Left lung (tissue), 10 donors: ENCODE data around the gene SARS2. TPM values are rescaled to one million over a fixed set of nuclear protein-coding genes. Genes with fewer than 3 reads are reported as not detected.

Experiments
- ATAC-seq: fragments of 200-7000 bp; cut with Tn5 transposase; one replicate; pipeline ENCODE4 v1.9.1; 2020; ENCODE audit warnings: moderate library complexity
- DNase-seq, 4 donors: peaks; one replicate each; pipeline ENCODE4 v3.0.0-alpha.2; 2013 to 2020
- H3K27ac ChIP-seq, 2 donors: fragments of 200-600 bp; sonication (generic) in 1 of 2; one replicate each; pipeline versions ENCODE4 v1.5.0 to v1.8.0; 2020 to 2021
- H3K27me3 ChIP-seq, 2 donors: fragments of 200-600 bp; sonication (generic) in 1 of 2; one replicate each; pipeline versions ENCODE4 v1.5.0 to v1.8.0; 2020 to 2021
- H3K36me3 ChIP-seq, 2 donors: fragments of 200-600 bp; sonication (generic) in 1 of 2; one replicate each; pipeline versions ENCODE4 v1.5.0 to v1.8.0; 2020 to 2021
- H3K4me1 ChIP-seq, 2 donors: fragments of 200-600 bp; one replicate each; pipeline ENCODE4 v1.8.0; 2021
- H3K4me3 ChIP-seq, 2 donors: fragments of 200-600 bp; sonication (generic) in 1 of 2; one replicate each; pipeline versions ENCODE4 v1.5.0 to v1.8.0; 2020 to 2021; ENCODE audit warnings: mild to moderate bottlenecking in 1 of 2
- H3K9me3 ChIP-seq, 2 donors: fragments of 200-600 bp; sonication (generic) in 1 of 2; one replicate each; pipeline versions ENCODE4 v1.5.0 to v1.8.0; 2020 to 2021
- CTCF ChIP-seq, 2 donors: fragments of 200-600 bp; sonication (generic) in 1 of 2; IDR thresholded peaks; one replicate each; pipeline versions ENCODE4 v1.5.0 to v1.8.0; 2021; ENCODE audit warnings: antibody characterized with exemption in 2 of 2
- intact Hi-C, 2 donors: fragments of 100-400 bp; cut with DNase I; formaldehyde crosslinking; loops; one replicate each; pipeline versions ENCODE4 v1.11.2 to v1.14.2; 2022
- polyA plus RNA-seq, 6 donors: library from polyadenylated mRNA; unstranded; fragments of 120-200 nt; gene quantifications; one replicate each; pipeline ENCODE4 v1.2.1, GENCODE V29; 2013; ENCODE audit not compliant: insufficient read length in 6 of 6
- total RNA-seq, 2 donors: library from RNA; stranded (reverse); fragmentation: NEBNext Ultra II Directional; extraction: Animal tissue kit (Norgen Biotek cat#: 25700); gene quantifications; one replicate each; pipeline ENCODE4 v1.2.1, GENCODE V29; 2021
- donor health status: DM: no; HTN: yes; CAD: no.
- donor health status: DM: no; HTN: no; CAD: no.

SARS2 gene
- total and polyA plus RNA-seq, 8 donors, result 15.4 to 43.8 (median 34.6) TPM

- no peaks in the 10 kb centered on the region for H3K27me3 ChIP-seq
- intact Hi-C loops, result no loop called here
- peak in 3 of 4 donors; percentile 76 to 97 (median 83) for DNase-seq
- ATAC-seq, result peak; percentile 96
- peak overlapping the region in 1 of 2 donors; percentile 53 for H3K27ac ChIP-seq
- peaks cover 5 to 27% of the 10 kb centered on the region in 2 donors for H3K4me1 ChIP-seq
- H3K36me3 ChIP-seq, result no peaks in the 10 kb centered on the region
- H3K4me3 ChIP-seq, result peak overlapping the region; percentile 41 to 49
- peak; percentile 79 to 89 for TF ChIP-seq CTCF (IDR thresholded peaks at IDR 0.05)
- H3K9me3 ChIP-seq, result no peaks in the 10 kb centered on the region
These were observed 60.5 kb downstream of the SARS2 start for GRCh38 chr19:38869836-38870607.

- DNase-seq (peak in 1 of 4 donors; percentile 81), ATAC-seq (peak; percentile 26)
- H3K4me3 ChIP-seq, result peak overlapping the region; percentile 41 to 49
- H3K36me3 ChIP-seq, result no peaks in the 10 kb centered on the region
- intact Hi-C loops, result no loop called here
- H3K27me3 ChIP-seq, result no peaks in the 10 kb centered on the region
- peak overlapping the region in 1 of 2 donors; percentile 53 for H3K27ac ChIP-seq
- peaks cover 5 to 35% of the 10 kb centered on the region in 2 donors for H3K4me1 ChIP-seq
- no peaks in the 10 kb centered on the region for H3K9me3 ChIP-seq
- TF ChIP-seq CTCF (IDR thresholded peaks at IDR 0.05), result no peak
These were observed 61.3 kb downstream of the SARS2 start for GRCh38 chr19:38869160-38869835.

- no peaks in the 10 kb centered on the region for H3K36me3 ChIP-seq
- no peak overlapping the region for H3K27ac ChIP-seq
- TF ChIP-seq CTCF (IDR thresholded peaks at IDR 0.05), result no peak
- intact Hi-C loops, result no loop called here
- no peaks in the 10 kb centered on the region for H3K27me3 ChIP-seq
- no peak for ATAC-seq
- H3K4me1 ChIP-seq, result peaks cover 5 to 39% of the 10 kb centered on the region in 2 donors
- H3K4me3 ChIP-seq, result no peak overlapping the region
- no peak for DNase-seq
- H3K9me3 ChIP-seq, result no peaks in the 10 kb centered on the region
These were observed 62.0 kb downstream of the SARS2 start for GRCh38 chr19:38868551-38868950.

- no peak for TF ChIP-seq CTCF (IDR thresholded peaks at IDR 0.05)
- no peaks in the 10 kb centered on the region for H3K27me3 ChIP-seq
- ATAC-seq, result no peak
- H3K36me3 ChIP-seq, result no peaks in the 10 kb centered on the region
- no peak for DNase-seq
- H3K4me1 ChIP-seq, result peaks cover 5 to 45% of the 10 kb centered on the region in 2 donors
- H3K4me3 ChIP-seq, result no peak overlapping the region
- intact Hi-C loops, result no loop called here
- H3K9me3 ChIP-seq, result no peaks in the 10 kb centered on the region
- H3K27ac ChIP-seq, result no peak overlapping the region
These were observed 63.3 kb downstream of the SARS2 start for GRCh38 chr19:38867171-38867780.

Other genes with a start within 250 kb of the SARS2 start
- 1 to 10 TPM; 1.7 to 4.5 TPM for gene CAPN12, start 186.3 kb downstream of the SARS2 start, total RNA-seq
- 1 to 10 TPM; 1.6 to 4.9 (median 4.8) TPM for gene CAPN12, start 186.3 kb downstream of the SARS2 start, polyA plus RNA-seq
- 1 to 10 TPM in 1 of 2 donors, not detected in 1; 1.4 TPM for gene LGALS7, start 157.2 kb downstream of the SARS2 start, total RNA-seq
- gene LGALS7, start 157.2 kb downstream of the SARS2 start, polyA plus RNA-seq, result under 1 TPM in 1 of 6 donors, not detected in 5; 0.58 TPM
- gene LGALS7B, start 141.6 kb downstream of the SARS2 start, total RNA-seq, result not detected
- 1 to 10 TPM in 4 of 6 donors, under 1 TPM in 2; 0.49 to 2.0 (median 1.4) TPM for gene LGALS7B, start 141.6 kb downstream of the SARS2 start, polyA plus RNA-seq
- 1 to 10 TPM in 1 of 2 donors, under 1 TPM in 1; 0.64 to 1.5 TPM for gene LGALS4, start 117.8 kb downstream of the SARS2 start, total RNA-seq
- gene LGALS4, start 117.8 kb downstream of the SARS2 start, polyA plus RNA-seq, result 1 to 10 TPM; 1.0 to 3.4 (median 1.9) TPM
- 100 to 1,000 TPM; 154 to 185 TPM for gene ECH1, start 99.0 kb downstream of the SARS2 start, total RNA-seq
- gene ECH1, start 99.0 kb downstream of the SARS2 start, polyA plus RNA-seq, result 100 to 1,000 TPM; 108 to 134 (median 116) TPM
- 100 to 1,000 TPM; 252 to 321 TPM for gene HNRNPL, start 80.8 kb downstream of the SARS2 start, total RNA-seq
- gene HNRNPL, start 80.8 kb downstream of the SARS2 start, polyA plus RNA-seq, result 100 to 1,000 TPM; 384 to 470 (median 450) TPM
- gene RINL, start 52.5 kb downstream of the SARS2 start, total RNA-seq, result 10 to 100 TPM in 1 of 2 donors, 1 to 10 TPM in 1; 8.6 to 10.8 TPM
- 10 to 100 TPM in 1 of 6 donors, 1 to 10 TPM in 5; 7.2 to 12.0 (median 8.0) TPM for gene RINL, start 52.5 kb downstream of the SARS2 start, polyA plus RNA-seq
- 10 to 100 TPM; 52.1 to 53.9 TPM for gene SIRT2, start 31.1 kb downstream of the SARS2 start, total RNA-seq
- 10 to 100 TPM; 49.2 to 56.1 (median 52.6) TPM for gene SIRT2, start 31.1 kb downstream of the SARS2 start, polyA plus RNA-seq
- 10 to 100 TPM; 19.7 to 34.2 TPM for gene NFKBIB, start 30.8 kb downstream of the SARS2 start, total RNA-seq
- 1 to 10 TPM; 5.1 to 8.2 (median 6.3) TPM for gene NFKBIB, start 30.8 kb downstream of the SARS2 start, polyA plus RNA-seq
- gene CCER2, start 18.6 kb downstream of the SARS2 start, total RNA-seq, result not detected
- under 1 TPM; 0.25 to 0.87 (median 0.67) TPM for gene CCER2, start 18.6 kb downstream of the SARS2 start, polyA plus RNA-seq
- gene MRPS12, start 181 bp upstream of the SARS2 start, total RNA-seq, result 10 to 100 TPM; 26.6 to 39.8 TPM
- gene MRPS12, start 181 bp upstream of the SARS2 start, polyA plus RNA-seq, result 10 to 100 TPM; 11.8 to 18.3 (median 15.4) TPM
- gene FBXO17, start 45.0 kb upstream of the SARS2 start, total RNA-seq, result 10 to 100 TPM in 1 of 2 donors, 1 to 10 TPM in 1; 7.1 to 10.4 TPM
- 10 to 100 TPM; 40.0 to 50.3 (median 44.8) TPM for gene FBXO17, start 45.0 kb upstream of the SARS2 start, polyA plus RNA-seq
- 10 to 100 TPM; 11.4 to 11.9 TPM for gene FBXO27, start 101.8 kb upstream of the SARS2 start, total RNA-seq
- 1 to 10 TPM; 3.3 to 4.7 (median 3.7) TPM for gene FBXO27, start 101.8 kb upstream of the SARS2 start, polyA plus RNA-seq
- not detected for gene ACP7, start 153.6 kb upstream of the SARS2 start, total RNA-seq
- under 1 TPM; 0.13 to 0.23 (median 0.18) TPM for gene ACP7, start 153.6 kb upstream of the SARS2 start, polyA plus RNA-seq
- gene PAK4, start 195.0 kb upstream of the SARS2 start, total RNA-seq, result 10 to 100 TPM; 43.9 to 46.0 TPM
- gene PAK4, start 195.0 kb upstream of the SARS2 start, polyA plus RNA-seq, result 10 to 100 TPM; 40.9 to 62.3 (median 54.3) TPM